SU-DHL-6 (cell line): ENCODE data around the gene PPFIBP1.
"Not testable (repeated sequence)": the region's sequence is repeated elsewhere in the genome, so short reads cannot be mapped to it uniquely, and the experiment has no call there.

ENCODE experiments used
- EZH2phosphoT487 ChIP-seq: fragments of 200-600 bp; sonication (generic), shearing (Covaris generic); conservative IDR thresholded peaks from 2 replicates; pipeline ENCODE4 v1.6.1; 2018; ENCODE audit warnings: mild to moderate bottlenecking, antibody characterized with exemption, low read length, moderate library complexity, mixed read lengths
- TF ChIP-seq, protein P1 (sequence below): fragments of 200-600 bp; sonication (generic); IDR thresholded peaks from one replicate; pipeline ENCODE4 v1.5.1; 2017; ENCODE audit warnings: antibody characterized with exemption, mild to moderate bottlenecking, low read length, moderate library complexity; ENCODE audit not compliant: insufficient read depth, poor library complexity, severe bottlenecking

DNA sequence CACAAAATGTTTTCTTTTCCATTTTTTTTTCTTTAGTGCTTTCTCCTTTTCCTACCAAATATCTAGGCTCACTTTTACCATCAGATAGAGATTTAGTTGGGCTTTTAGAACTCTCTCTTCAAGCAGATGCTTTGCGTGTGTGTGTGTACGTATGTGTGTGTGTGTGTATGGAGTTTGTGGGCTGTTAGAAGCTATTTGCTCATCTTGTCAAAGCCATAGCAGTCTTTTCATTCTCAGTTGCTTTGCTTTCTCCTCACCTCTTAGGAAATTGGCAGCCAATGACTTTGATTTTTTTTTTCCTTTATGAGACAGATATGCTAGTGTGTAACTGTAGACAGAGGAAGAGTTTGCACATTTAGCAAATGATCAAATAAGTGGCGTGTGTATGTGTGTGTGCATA lies 57.8 kb downstream of the PPFIBP1 start:
- TF ChIP-seq, protein P1, sequence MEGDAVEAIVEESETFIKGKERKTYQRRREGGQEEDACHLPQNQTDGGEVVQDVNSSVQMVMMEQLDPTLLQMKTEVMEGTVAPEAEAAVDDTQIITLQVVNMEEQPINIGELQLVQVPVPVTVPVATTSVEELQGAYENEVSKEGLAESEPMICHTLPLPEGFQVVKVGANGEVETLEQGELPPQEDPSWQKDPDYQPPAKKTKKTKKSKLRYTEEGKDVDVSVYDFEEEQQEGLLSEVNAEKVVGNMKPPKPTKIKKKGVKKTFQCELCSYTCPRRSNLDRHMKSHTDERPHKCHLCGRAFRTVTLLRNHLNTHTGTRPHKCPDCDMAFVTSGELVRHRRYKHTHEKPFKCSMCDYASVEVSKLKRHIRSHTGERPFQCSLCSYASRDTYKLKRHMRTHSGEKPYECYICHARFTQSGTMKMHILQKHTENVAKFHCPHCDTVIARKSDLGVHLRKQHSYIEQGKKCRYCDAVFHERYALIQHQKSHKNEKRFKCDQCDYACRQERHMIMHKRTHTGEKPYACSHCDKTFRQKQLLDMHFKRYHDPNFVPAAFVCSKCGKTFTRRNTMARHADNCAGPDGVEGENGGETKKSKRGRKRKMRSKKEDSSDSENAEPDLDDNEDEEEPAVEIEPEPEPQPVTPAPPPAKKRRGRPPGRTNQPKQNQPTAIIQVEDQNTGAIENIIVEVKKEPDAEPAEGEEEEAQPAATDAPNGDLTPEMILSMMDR: not testable (repeated sequence)
- TF ChIP-seq EZH2phosphoT487: not testable (repeated sequence)
